Peyer's patch (tissue), 4 donors: ENCODE results near the gene NAP1L4.

Experiments used
- CTCF ChIP-seq, 6 experiments: fragments of 450-650 bp in 4 of 6; fragments of 200-600 bp in 2 of 6; sonication (generic) in 1 of 6; IDR thresholded peaks; one replicate each; pipeline ENCODE4 v1.5.1; 2017 to 2019; ENCODE audit warnings: antibody characterized with exemption in 6 of 6, mild to moderate bottlenecking in 3 of 6, moderate library complexity in 1 of 6
- POLR2A ChIP-seq, 2 donors: fragments of 450-650 bp; IDR thresholded peaks; one replicate each; pipeline ENCODE4 v1.5.1; 2017; ENCODE audit warnings: antibody characterized with exemption in 2 of 2, mild to moderate bottlenecking in 2 of 2, moderate library complexity in 2 of 2

GRCh38 chr11:2923446-2924375 is 68.4 kb downstream of the NAP1L4 start:
- TF ChIP-seq CTCF (IDR thresholded peaks at IDR 0.05) (no peak), POLR2A (IDR thresholded peaks at IDR 0.05) (no peak)
